Esophagus squamous epithelium (tissue), 4 donors: ENCODE measurements around the gene METTL23.

Experiments
- POLR2A ChIP-seq, 4 donors: fragments of 450-650 bp; IDR thresholded peaks; one replicate each; pipeline ENCODE4 v1.6.1; 2017; ENCODE audit warnings: antibody characterized with exemption in 4 of 4, mild to moderate bottlenecking in 4 of 4, moderate library complexity in 3 of 4
- TF ChIP-seq, protein P1 (sequence below), 6 experiments: fragments of 450-650 bp in 4 of 6; fragments of 200-600 bp in 2 of 6; sonication (generic) in 2 of 6; IDR thresholded peaks; one replicate each; pipeline ENCODE4 v1.5.1; 2016 to 2019; ENCODE audit warnings: antibody characterized with exemption in 6 of 6, mild to moderate bottlenecking in 4 of 6, moderate library complexity in 4 of 6

GRCh38 chr17:76736349-76737081, 9.9 kb downstream of the METTL23 start:
- TF ChIP-seq POLR2A (IDR thresholded peaks at IDR 0.05) = peak in 2 of 4 donors; percentile 33 to 48
- TF ChIP-seq, protein P1, sequence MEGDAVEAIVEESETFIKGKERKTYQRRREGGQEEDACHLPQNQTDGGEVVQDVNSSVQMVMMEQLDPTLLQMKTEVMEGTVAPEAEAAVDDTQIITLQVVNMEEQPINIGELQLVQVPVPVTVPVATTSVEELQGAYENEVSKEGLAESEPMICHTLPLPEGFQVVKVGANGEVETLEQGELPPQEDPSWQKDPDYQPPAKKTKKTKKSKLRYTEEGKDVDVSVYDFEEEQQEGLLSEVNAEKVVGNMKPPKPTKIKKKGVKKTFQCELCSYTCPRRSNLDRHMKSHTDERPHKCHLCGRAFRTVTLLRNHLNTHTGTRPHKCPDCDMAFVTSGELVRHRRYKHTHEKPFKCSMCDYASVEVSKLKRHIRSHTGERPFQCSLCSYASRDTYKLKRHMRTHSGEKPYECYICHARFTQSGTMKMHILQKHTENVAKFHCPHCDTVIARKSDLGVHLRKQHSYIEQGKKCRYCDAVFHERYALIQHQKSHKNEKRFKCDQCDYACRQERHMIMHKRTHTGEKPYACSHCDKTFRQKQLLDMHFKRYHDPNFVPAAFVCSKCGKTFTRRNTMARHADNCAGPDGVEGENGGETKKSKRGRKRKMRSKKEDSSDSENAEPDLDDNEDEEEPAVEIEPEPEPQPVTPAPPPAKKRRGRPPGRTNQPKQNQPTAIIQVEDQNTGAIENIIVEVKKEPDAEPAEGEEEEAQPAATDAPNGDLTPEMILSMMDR (IDR thresholded peaks at IDR 0.05) = peak in 2 of 6 experiments; percentile 12 to 21
